Heart left ventricle (tissue), 13 donors: ENCODE measurements around the gene FNBP1L.

ENCODE experiments used
- POLR2A ChIP-seq, 2 donors: fragments of 450-650 bp; IDR thresholded peaks; one replicate each; pipeline ENCODE4 v1.6.1; 2017; ENCODE audit warnings: antibody characterized with exemption in 2 of 2, mild to moderate bottlenecking in 2 of 2, moderate library complexity in 2 of 2
- TF ChIP-seq, protein P1 (sequence below), 12 donors: fragments of 200-600 bp; sonication (generic) in 4 of 12; IDR thresholded peaks; one replicate each; pipeline versions ENCODE4 v1.5.0 to v1.8.0; 2018 to 2022; ENCODE audit warnings: antibody characterized with exemption in 12 of 12, mild to moderate bottlenecking in 5 of 12
- donor health status: ischemic (EF 13 %, LVEDD 7.1; RV severe dilation, severe dysfunction).
- donor health status: DM: no; HTN: yes; CAD: no.
- donor health status: DM: no; HTN: no; CAD: no.
- donor health status: ischemic (EF 25% LVEDD 6.9; RV normal size, moderate dysfunction).
- donor health status: ischemic (EF 25% LVEDD 5.7; RV mildly dilated, moderate dysfunction).
- donor health status: ischemic (EF 35%, LVEDD 5.7; RV mildly dilated, moderate dysfunction).
- donor health status: nonischemic (EF 11% LVEDD 7.7; RV severe dilation, severe dysfunction).
- donor health status: DM: yes; HTN: yes; CAD: no.
- donor health status: PGD.
- donor health status: ischemic (EF 29% LVEDD 5.4; RV normal size, mild dysfunction).
- donor health status: nonischemic (EF 23%, LVEDD 6.1; RV moderate dilation, normal function).

DNA sequence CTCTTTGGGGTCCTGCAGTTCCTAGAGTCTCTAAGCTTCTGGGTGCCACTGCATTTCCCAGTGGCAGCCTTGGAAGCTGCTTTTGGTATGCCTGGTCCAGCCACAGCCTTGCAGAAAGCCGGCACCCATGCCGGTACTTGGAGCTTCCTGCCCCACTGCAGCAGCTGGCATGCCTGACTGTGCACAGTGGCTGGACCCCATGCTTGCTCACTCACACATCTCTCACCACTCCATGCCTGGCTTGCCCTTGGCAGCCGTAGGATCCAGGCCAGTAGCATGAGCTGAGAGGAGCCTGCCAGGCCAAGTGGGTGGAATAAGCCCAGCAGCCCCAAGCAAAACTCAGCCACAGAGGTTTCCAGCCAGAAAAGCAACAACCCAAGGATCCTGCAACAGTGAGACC, 20.3 kb upstream of the FNBP1L start:
- no peak for TF ChIP-seq POLR2A (IDR thresholded peaks at IDR 0.05)
- TF ChIP-seq, protein P1, sequence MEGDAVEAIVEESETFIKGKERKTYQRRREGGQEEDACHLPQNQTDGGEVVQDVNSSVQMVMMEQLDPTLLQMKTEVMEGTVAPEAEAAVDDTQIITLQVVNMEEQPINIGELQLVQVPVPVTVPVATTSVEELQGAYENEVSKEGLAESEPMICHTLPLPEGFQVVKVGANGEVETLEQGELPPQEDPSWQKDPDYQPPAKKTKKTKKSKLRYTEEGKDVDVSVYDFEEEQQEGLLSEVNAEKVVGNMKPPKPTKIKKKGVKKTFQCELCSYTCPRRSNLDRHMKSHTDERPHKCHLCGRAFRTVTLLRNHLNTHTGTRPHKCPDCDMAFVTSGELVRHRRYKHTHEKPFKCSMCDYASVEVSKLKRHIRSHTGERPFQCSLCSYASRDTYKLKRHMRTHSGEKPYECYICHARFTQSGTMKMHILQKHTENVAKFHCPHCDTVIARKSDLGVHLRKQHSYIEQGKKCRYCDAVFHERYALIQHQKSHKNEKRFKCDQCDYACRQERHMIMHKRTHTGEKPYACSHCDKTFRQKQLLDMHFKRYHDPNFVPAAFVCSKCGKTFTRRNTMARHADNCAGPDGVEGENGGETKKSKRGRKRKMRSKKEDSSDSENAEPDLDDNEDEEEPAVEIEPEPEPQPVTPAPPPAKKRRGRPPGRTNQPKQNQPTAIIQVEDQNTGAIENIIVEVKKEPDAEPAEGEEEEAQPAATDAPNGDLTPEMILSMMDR (IDR thresholded peaks at IDR 0.05), result no peak
